IMR-90 (cell line): ENCODE measurements around the gene SLC33A1. TPM values are rescaled to one million over a fixed set of nuclear protein-coding genes. Genes with fewer than 3 reads are reported as not detected.

Source experiments
- ATAC-seq: fragments of 200-7000 bp; cut with Tn5 transposase; 2 replicates; pipeline ENCODE4 v1.9.1; 2020; ENCODE audit warnings: low read depth, mild to moderate bottlenecking, moderate library complexity
- BruUV-seq: library from RNA; stranded (reverse); fragments of 400-500 nt; replicated peaks from 2 replicates; lab custom pipeline; 2021; lab: Mats Ljungman, UMichigan
- CTCF ChIA-PET: fragments of 300-600 bp; formaldehyde crosslinking; extraction: SDS; loops from one replicate; lab custom pipeline; 2021; ENCODE audit warnings: antibody characterized with exemption; lab: Yijun Ruan, JAX
- POLR2A ChIA-PET: fragments of 300-600 bp; sonication (Branson Sonifier 250); formaldehyde crosslinking; loops from one replicate; lab custom pipeline; 2022; ENCODE audit warnings: antibody characterized with exemption; ENCODE audit not compliant: unreplicated experiment; lab: Charles Lee
- DNase-seq: peaks from one replicate; pipeline ENCODE4 v3.0.0; 2013
- H2AFZ ChIP-seq: replicated peaks from 2 replicates; pipeline ENCODE3; 2013; ENCODE audit warnings: low read length, mild to moderate bottlenecking; ENCODE audit not compliant: poor library complexity
- H2AK5ac ChIP-seq: 2 replicates; pipeline ENCODE4 v1.6.1; 2013; ENCODE audit warnings: low read depth, low read length, inconsistent platforms
- H2AK9ac ChIP-seq: replicated peaks from 2 replicates; pipeline ENCODE3; 2013; ENCODE audit warnings: mild to moderate bottlenecking, low read depth, low read length, moderate library complexity; ENCODE audit not compliant: poor library complexity
- H2BK120ac ChIP-seq: 2 replicates; pipeline ENCODE4 v1.6.1; 2013; ENCODE audit warnings: low read depth, low read length, inconsistent platforms
- H2BK15ac ChIP-seq: 3 replicates; pipeline ENCODE4 v1.6.1; 2013; ENCODE audit warnings: low read depth, low read length, inconsistent platforms
- H2BK20ac ChIP-seq: 2 replicates; pipeline ENCODE4 v1.6.1; 2013; ENCODE audit warnings: low read depth, mild to moderate bottlenecking, inconsistent platforms, low read length, moderate library complexity
- H2BK5ac ChIP-seq: 2 replicates; pipeline ENCODE4 v1.6.1; 2013; ENCODE audit warnings: mild to moderate bottlenecking, low read depth, low read length, inconsistent platforms; ENCODE audit not compliant: poor library complexity, severe bottlenecking
- H3K14ac ChIP-seq: replicated peaks from 2 replicates; pipeline ENCODE4 v1.6.1; 2013; ENCODE audit warnings: low read depth, low read length, inconsistent platforms
- H3K18ac ChIP-seq: 2 replicates; pipeline ENCODE4 v1.6.1; 2013; ENCODE audit warnings: low read depth, low read length, control low read depth
- H3K23ac ChIP-seq: 2 replicates; pipeline ENCODE4 v1.6.1; 2013; ENCODE audit warnings: low read depth, low read length, inconsistent platforms
- H3K27ac ChIP-seq: 2 replicates; pipeline ENCODE4 v1.5.1; 2013; ENCODE audit warnings: mild to moderate bottlenecking, control low read depth, low read length; ENCODE audit not compliant: insufficient read depth
- H3K27me3 ChIP-seq: 2 replicates; pipeline ENCODE4 v1.6.1; 2013; ENCODE audit warnings: low read length; ENCODE audit not compliant: control insufficient read depth, insufficient read depth
- H3K36me3 ChIP-seq: 2 replicates; pipeline ENCODE4 v1.6.1; 2013; ENCODE audit warnings: low read length, mixed read lengths; ENCODE audit not compliant: control insufficient read depth, insufficient read depth
- H3K4ac ChIP-seq: 2 replicates; pipeline ENCODE4 v1.6.1; 2013; ENCODE audit warnings: low read depth, low read length, inconsistent platforms
- H3K4me1 ChIP-seq: 2 replicates; pipeline ENCODE4 v1.6.1; 2013; ENCODE audit warnings: low read length, mixed read lengths; ENCODE audit not compliant: control insufficient read depth, insufficient read depth
- H3K4me2 ChIP-seq: 2 replicates; pipeline ENCODE4 v1.6.1; 2013; ENCODE audit warnings: low read depth, mild to moderate bottlenecking, control low read depth, low read length, moderate library complexity
- H3K4me3 ChIP-seq: 2 replicates; pipeline ENCODE4 v1.5.1; 2013; ENCODE audit warnings: low read depth, mild to moderate bottlenecking, control low read depth, low read length, moderate library complexity; ENCODE audit not compliant: insufficient read depth
- H3K56ac ChIP-seq: 2 replicates; pipeline ENCODE4 v1.6.1; 2013; ENCODE audit warnings: low read length, inconsistent platforms; ENCODE audit not compliant: insufficient read depth; ENCODE audit errors: extremely low read depth
- H3K79me1 ChIP-seq, 2 experiments: 2 replicates each; pipeline ENCODE4 v1.6.1; 2013; ENCODE audit warnings: low read length in 2 of 2, inconsistent platforms in 1 of 2, low read depth in 1 of 2
- H3K9ac ChIP-seq: 2 replicates; pipeline ENCODE4 v1.6.1; 2013; ENCODE audit warnings: low read depth, low read length, control low read depth
- H3K9me1 ChIP-seq: 2 replicates; pipeline ENCODE4 v1.6.1; 2013; ENCODE audit warnings: low read length, inconsistent platforms; ENCODE audit not compliant: insufficient read depth
- H3K9me3 ChIP-seq: 2 replicates; pipeline ENCODE4 v1.6.1; 2013; ENCODE audit warnings: low read length; ENCODE audit not compliant: control insufficient read depth, insufficient read depth
- H4K20me1 ChIP-seq: 2 replicates; pipeline ENCODE4 v1.6.1; 2013; ENCODE audit warnings: low read length, inconsistent platforms; ENCODE audit not compliant: insufficient read depth
- H4K5ac ChIP-seq: 2 replicates; pipeline ENCODE4 v1.6.1; 2013; ENCODE audit warnings: mild to moderate bottlenecking, low read depth, low read length, control low read depth
- H4K8ac ChIP-seq, 2 experiments: 2 replicates each; pipeline ENCODE4 v1.6.1; 2013; ENCODE audit warnings: low read depth in 2 of 2, low read length in 2 of 2, control low read depth in 1 of 2, inconsistent platforms in 1 of 2
- H4K91ac ChIP-seq: 2 replicates; pipeline ENCODE4 v1.6.1; 2013; ENCODE audit warnings: low read depth, low read length, inconsistent platforms; ENCODE audit not compliant: insufficient read depth
- BHLHE40 ChIP-seq: fragments of 150-350 bp; IDR thresholded peaks from 2 replicates; pipeline ENCODE4 v1.6.1; 2016; ENCODE audit warnings: mild to moderate bottlenecking, low read depth, low read length
- CEBPB ChIP-seq: IDR thresholded peaks from 2 replicates; pipeline ENCODE4 v1.6.1; 2012; ENCODE audit warnings: low read depth, low read length, improper control_type of control experiment
- CHD1 ChIP-seq: IDR thresholded peaks from 2 replicates; pipeline ENCODE4 v1.6.1; 2012; ENCODE audit warnings: low read depth, low read length, improper control_type of control experiment
- CTCF ChIP-seq: conservative IDR thresholded peaks from 2 replicates; pipeline ENCODE4 v1.5.1; 2012; ENCODE audit warnings: mild to moderate bottlenecking, low read depth, low read length, improper control_type of control experiment
- FOS ChIP-seq: fragments of 150-350 bp; IDR thresholded peaks from 2 replicates; pipeline ENCODE4 v1.6.1; 2016; ENCODE audit warnings: low read depth, low read length
- MAFK ChIP-seq: IDR thresholded peaks from 2 replicates; pipeline ENCODE4 v1.6.1; 2012; ENCODE audit warnings: low read depth, low read length, improper control_type of control experiment
- MAZ ChIP-seq: IDR thresholded peaks from 2 replicates; pipeline ENCODE4 v1.6.1; 2012; ENCODE audit warnings: low read depth, mild to moderate bottlenecking, low read length, improper control_type of control experiment, moderate library complexity, borderline replicate concordance
- MXI1 ChIP-seq: IDR thresholded peaks from 2 replicates; pipeline ENCODE4 v1.6.1; 2012; ENCODE audit warnings: low read depth, mild to moderate bottlenecking, low read length, moderate library complexity, borderline replicate concordance
- NFE2L2 ChIP-seq: fragments of 150-350 bp; IDR thresholded peaks from 2 replicates; pipeline ENCODE4 v1.6.1; 2016; ENCODE audit warnings: low read depth, mild to moderate bottlenecking, low read length
- POLR2A ChIP-seq: IDR thresholded peaks from 2 replicates; pipeline ENCODE4 v1.6.1; 2012; ENCODE audit warnings: mild to moderate bottlenecking, low read depth, low read length
- RAD21 ChIP-seq: IDR thresholded peaks from 2 replicates; pipeline ENCODE4 v1.6.1; 2012; ENCODE audit warnings: low read length, improper control_type of control experiment
- RCOR1 ChIP-seq: IDR thresholded peaks from 2 replicates; pipeline ENCODE4 v1.6.1; 2012; ENCODE audit warnings: mild to moderate bottlenecking, low read length, improper control_type of control experiment; ENCODE audit not compliant: insufficient replicate concordance
- SMC3 ChIP-seq: fragments of 150-350 bp; IDR thresholded peaks from 2 replicates; pipeline ENCODE4 v1.6.1; 2016; ENCODE audit warnings: low read depth, mild to moderate bottlenecking, antibody characterized with exemption, low read length, moderate library complexity
- USF2 ChIP-seq: fragments of 150-350 bp; IDR thresholded peaks from 2 replicates; pipeline ENCODE4 v1.6.1; 2017; ENCODE audit warnings: mild to moderate bottlenecking, antibody characterized with exemption, low read length, low read depth
- WGBS, 2 experiments: methylation state at CpG; one replicate each; pipeline versions ENCODE4 v1.1.5 to v1.1.7; 2013; ENCODE audit warnings: missing lambda C conversion rate in 2 of 2; ENCODE audit not compliant: insufficient read length in 1 of 2; ENCODE audit errors: extremely low coverage in 2 of 2; 5-methylcytosine and 5-hydroxymethylcytosine counted together
- dilution Hi-C: fragments of 300-500 bp; cut with HindIII; formaldehyde crosslinking; loops from one replicate; pipeline ENCODE4 v1.14.3; 2018; ENCODE audit warnings: low sequenced_read_pairs; ENCODE audit not compliant: unreplicated experiment
- in situ Hi-C: fragments of 300-500 bp; cut with MboI; formaldehyde crosslinking; loops from 3 replicates; pipeline ENCODE4 v1.14.3; 2019; ENCODE audit warnings: low sequenced_read_pairs, inconsistent platforms, mixed read lengths
- intact Hi-C: fragments of 100-400 bp; cut with micrococcal nuclease; formaldehyde crosslinking; loops from 2 replicates; pipeline ENCODE4 v1.10.0; 2022
- polyA plus RNA-seq, 3 experiments: library from polyadenylated mRNA; depleted of rRNA; stranded (reverse); fragments of >200 nt; gene quantifications; 2 replicates each; pipeline ENCODE4 v1.2.3, GENCODE V29; 2012; ENCODE audit warnings: low replicate concordance in 1 of 3
- total RNA-seq: library from RNA; depleted of rRNA; stranded (reverse); fragments of >200 nt; gene quantifications from 2 replicates; pipeline ENCODE4 v1.2.3, GENCODE V29; 2012

Gene SLC33A1
- total and polyA plus RNA-seq, 2 of the 4 experiments (the other 2 are of a cell fraction): 12.9 to 32.4 TPM

- Histone ChIP-seq H2BK5ac (no peak overlapping the region), H3K23ac (no peak overlapping the region), H3K18ac (no peak overlapping the region), H3K36me3 (no peaks in the 10 kb centered on the region), H3K79me1 (peaks cover 0 to 45% of the 10 kb centered on the region in 2 experiments; a peak in 2 of 4 replicates), H3K27me3 (no peaks in the 10 kb centered on the region), H4K8ac (no peak overlapping the region), H2BK15ac (no peak overlapping the region), H2AK9ac (no peak overlapping the region), H3K14ac (no peak overlapping the region), H3K56ac (no peak overlapping the region), H3K9ac (no peak overlapping the region), H3K27ac (no peak overlapping the region), H2BK20ac (no peak overlapping the region), H3K4ac (no peak overlapping the region), H2AK5ac (no peak overlapping the region), H2AFZ (no peak overlapping the region), H3K4me2 (no peak overlapping the region), H4K20me1 (peaks cover 30% of the 10 kb centered on the region), H3K4me1 (peaks cover 3% of the 10 kb centered on the region), H3K9me3 (no peaks in the 10 kb centered on the region), H3K4me3 (no peak overlapping the region), H2BK120ac (no peak overlapping the region), H4K91ac (no peak overlapping the region), H4K5ac (no peak overlapping the region), H3K9me1 (peaks cover 4% of the 10 kb centered on the region; the same call in 1 of the 2 replicates)
- intact Hi-C loops (no loop called here), in situ Hi-C loops (no loop called here), dilution Hi-C loops (no loop called here)
- ChIA-PET CTCF (no interaction called here), POLR2A (no interaction called here)
- ATAC-seq (no peak), DNase-seq (no peak)
- no CpG with 5 or more reads among the region's 7 CpGs for WGBS, 2 experiments
- no peak for TF ChIP-seq NFE2L2
- TF ChIP-seq RCOR1: no peak
- TF ChIP-seq POLR2A: no peak
- TF ChIP-seq RAD21: no peak
- TF ChIP-seq CTCF: no peak
- TF ChIP-seq FOS: no peak
- TF ChIP-seq MAZ: no peak
- TF ChIP-seq MXI1: no peak
- TF ChIP-seq MAFK: no peak
- TF ChIP-seq CHD1: no peak
- TF ChIP-seq USF2: no peak
- TF ChIP-seq SMC3: no peak
- no peak for TF ChIP-seq CEBPB
- TF ChIP-seq BHLHE40: no peak
- BruUV-seq: no TSS peak
Measured at GRCh38 chr3:155884292-155884691, 30.1 kb upstream of the SLC33A1 start.
